Stimulated activated CD4-positive, alpha-beta T cell treated with anti-CD3 and anti-CD28 coated beads, Interleukin-2, amount 100 ng/mL, for 24 hours (primary cell): ENCODE results near the gene SETD1A.

Experiments
- DNase-seq, 2 donors: peaks; one replicate each; pipeline ENCODE4 v3.0.0-alpha.2; 2020

The SETD1A gene

DNA sequence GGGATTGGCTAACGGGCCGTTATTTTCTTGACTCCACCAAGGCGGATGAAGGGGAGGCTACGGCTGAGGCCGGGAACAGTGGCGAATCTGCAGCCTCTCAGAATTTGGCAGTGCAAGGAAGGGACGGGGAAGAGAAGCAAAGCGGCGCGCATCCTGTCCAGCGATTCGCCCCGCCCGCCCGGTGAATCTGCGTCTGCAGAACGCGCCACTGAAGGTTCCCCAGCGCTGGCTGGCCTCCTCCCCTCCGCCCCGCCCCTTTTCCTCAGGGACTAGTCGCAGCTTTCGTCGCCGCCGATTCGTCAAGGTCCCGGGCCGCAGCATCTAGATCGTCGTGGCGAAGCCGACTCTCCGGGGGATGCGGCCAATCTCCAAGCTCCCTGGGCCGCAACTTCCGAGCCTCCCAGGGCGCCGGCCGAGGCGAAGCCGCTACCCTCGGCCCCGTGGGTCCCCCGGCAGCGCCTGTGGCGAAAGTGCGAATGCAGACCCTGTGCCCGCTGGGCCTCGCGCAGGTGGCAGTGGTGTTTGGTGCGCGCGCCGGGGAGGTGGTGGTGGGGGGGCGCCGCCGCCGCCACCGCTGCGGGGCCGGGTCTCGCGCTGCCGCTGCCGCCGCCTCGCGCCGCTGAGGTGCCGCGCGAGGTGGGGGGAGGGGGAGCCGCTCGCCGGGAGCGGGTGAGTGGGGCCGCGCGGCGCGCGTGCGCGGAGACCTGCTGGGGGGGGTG lies at the start of gene SETD1A:
TSS of gene SETD1A (plus strand) at position 299 of the 719 bp plus-strand sequence. CDS start 978 bp downstream, outside the sequence.
- peak; percentile 98 for DNase-seq

DNA sequence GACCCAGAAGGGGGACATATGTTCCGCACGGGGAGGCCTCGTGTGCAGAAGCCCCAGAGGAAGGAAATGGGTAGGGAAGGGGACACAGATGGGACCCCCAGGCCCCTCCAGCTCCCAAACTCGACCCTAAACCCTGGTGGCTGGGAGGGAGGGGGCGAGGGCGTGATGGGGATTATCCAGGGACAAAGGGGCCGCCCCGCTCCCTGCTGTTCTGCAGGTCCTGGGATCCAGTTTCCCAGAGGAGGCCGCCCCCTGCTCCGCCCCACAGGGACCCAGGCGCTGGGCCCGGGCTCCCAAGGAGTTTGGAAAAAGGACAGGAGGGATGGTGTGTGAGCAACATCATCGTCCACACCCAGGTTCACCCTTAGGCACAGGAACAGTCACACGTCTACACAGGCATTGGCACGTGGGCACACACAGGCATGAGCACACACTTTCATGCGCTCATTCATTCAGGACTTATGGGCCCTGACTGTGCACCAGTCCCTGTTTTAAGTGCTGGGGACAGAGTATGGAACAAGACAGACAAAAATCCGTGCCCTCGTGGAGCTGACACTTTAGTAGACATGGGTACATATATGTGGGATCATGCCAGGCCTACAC lies 47.0 kb upstream of the SETD1A start:
- DNase-seq, result no peak

DNA sequence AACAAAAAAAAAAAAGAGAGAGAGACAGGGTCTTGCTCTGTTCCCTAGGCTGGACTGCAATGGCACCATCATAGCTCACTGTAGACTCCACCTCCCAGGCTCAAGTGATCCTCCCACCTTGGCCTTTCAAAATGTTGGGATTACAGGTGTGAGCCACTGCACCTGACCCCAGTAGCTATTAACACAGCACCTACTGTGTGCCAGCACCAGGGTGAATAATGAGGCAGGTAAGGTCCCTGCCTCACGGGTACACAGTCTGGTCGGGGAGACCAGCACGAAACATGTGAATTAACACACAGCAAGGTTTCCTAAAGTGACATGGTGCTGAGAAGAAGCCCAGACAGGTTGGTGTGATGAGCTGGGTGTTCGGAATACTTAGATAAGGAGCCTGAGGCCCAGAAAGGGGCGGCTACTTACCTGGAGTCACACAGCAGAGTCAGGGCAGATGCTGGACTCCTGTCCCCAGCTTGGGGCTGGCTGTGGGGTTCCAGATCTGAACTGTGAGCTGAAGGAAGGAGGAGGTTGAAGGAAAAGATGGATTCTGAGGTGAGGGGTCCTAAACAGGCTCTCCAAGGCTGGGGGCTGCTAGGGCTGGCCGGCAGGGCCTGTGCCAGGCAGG lies 44.7 kb upstream of the SETD1A start:
- DNase-seq, result no peak

DNA sequence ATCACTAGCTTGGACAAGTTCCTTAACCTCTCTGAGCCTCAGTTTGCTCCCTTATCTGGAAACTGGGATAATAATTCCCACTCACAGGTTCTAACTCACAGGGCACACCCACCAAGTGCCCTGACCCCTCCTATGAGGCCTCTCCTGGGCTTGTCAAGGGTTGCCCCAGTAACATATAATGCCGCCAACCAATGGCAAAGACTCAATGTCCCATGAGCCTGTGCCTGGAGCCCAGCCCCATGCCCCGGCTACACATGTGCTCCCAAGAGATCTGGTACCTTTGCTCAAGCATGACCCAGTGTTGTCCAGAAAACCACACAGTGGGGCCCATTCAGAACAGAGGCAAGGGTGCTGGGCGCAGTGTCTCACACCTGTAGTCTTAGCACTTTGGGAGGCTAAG lies 42.7 kb upstream of the SETD1A start:
- no peak for DNase-seq

DNA sequence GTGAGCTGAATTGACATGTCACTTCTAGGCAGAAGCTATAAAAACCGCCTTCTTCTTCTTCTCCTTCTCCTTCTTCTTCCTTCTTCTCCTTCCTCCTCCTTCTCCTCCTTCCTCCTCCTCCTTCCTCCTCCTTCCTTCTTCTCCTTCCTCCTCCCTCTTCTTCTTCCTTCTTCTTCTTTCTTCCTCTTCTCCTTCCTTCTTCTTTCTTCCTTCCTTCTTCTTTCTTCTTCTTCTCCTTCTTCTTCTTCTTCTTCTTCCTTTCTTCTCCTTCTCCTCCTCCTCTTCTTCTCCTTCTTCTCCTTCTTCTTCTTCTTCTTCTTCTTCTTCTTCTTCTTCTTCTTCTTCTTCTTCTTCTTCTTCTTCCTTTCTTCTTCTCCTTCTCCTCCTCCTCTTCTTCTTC lies 38.9 kb upstream of the SETD1A start:
- no peak for DNase-seq

DNA sequence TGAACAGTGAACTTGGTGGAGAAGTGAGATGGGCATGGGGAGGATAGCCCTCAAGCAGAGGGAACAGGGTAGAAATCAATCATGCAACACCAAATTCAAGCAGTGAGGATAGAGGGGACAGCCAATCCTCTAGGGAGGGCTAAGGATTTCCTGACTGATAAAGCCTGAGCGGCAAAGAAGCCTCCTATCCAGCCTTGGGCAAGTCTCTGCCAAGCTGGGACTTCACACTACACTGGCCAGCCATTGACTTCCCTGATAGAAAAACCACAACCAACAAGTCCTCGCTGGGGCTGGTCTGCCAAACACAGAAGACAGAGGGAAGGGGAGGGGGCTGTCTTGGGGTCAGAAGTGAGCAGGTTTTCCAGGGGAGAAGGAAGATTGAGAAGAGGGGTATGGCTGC lies 36.7 kb upstream of the SETD1A start:
- no peak for DNase-seq

DNA sequence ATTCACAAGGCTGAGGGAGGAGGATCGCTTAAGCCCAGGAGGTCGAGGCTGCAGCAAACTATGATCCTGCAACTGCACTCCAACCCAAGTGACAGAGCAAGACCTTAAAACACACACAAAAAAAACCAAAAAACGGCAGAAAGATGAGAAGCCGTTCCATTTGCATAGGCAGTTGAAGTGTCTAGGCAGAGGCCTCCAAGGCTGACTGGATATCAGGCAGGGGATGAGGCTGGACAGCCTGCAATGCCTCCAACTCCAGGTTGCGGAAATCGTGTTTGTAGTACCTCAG lies 36.2 kb upstream of the SETD1A start:
- no peak for DNase-seq

DNA sequence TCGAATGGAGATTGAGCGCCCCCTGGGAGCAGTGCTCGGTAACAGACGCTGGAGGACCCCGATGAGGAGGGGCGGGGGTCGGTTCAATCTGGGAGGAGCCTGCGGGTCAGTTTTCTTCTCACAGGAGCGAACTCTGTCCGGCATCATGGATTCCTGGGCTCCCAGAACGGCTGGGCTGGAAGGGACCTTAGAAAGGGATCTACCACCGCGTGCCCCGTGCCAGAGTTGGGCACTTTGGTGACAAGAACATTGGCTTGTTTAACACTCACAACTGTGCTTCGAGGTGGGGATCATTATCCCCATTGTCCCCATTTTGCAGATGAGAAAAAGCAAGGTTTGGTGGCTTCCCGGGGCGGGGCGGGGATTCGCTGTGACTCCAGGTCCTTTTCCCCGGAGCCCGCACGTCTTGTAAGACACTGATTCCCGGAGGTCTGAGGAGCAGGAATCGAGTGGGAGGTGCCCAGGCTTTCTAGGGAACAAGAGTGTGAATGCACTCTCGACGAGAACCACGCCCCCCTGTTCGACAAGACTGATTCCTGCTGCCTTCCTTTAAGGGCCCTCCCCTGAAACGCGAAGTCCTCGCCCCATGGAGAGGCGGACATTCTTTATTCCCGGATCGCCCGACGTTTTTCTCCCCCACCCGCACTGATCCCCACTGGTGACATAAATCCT lies 35.7 kb upstream of the SETD1A start:
- peak; percentile 91 for DNase-seq

DNA sequence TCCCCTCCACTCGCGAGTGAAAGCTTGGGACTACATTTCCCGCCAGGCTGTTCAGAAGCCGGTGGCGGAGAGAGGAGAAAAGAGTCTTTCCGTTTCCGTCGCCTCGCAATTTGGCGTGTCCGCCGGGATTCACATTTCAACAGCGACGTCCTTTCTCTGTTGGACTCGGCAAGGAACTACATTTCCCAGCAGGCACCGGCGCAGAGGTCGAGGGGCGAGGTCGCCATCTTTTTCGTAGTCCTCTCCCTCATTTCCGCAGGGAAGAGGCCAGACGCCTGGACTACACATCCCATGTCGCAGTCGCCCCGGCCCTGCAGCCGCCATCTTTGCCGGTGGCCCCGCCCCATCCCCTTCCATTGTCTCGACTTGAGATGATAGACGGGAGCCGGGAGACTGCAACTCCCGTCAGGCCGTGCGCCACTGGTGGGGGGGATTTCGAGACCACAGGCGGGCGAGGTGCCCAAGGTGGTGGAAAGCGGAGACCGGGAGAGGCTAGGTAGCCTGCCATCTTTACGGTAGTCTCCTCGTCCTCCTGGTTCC lies 35.1 kb upstream of the SETD1A start:
- peak; percentile 99 for DNase-seq

DNA sequence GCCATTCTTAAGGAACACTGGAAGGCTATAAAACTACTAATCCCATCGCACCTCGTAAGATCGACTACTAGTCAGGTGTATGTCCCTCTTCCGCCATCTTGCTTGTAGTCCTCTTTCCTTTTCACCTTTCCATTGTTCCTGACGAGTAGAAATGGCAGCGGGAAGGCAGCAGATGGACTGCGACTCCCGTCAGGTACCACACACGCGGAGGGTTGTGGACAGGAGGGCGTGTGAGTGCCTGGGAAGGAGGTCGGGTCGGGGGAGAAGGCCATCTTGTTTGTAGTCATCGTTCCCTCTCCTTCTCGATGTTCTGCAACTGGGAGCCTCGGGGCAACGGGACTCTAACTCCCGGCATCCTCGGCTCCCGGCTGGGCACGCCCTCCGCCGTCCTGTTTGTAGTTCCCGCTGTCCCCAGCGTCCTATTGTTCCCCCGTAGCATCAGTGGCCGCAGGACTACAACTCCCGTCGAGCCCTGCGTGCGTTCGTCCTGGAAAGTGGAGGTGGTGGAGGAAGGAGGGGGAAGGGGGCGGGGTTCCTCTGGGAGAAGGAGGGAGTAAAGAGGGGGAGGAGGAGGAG lies 34.5 kb upstream of the SETD1A start:
- DNase-seq, result peak; percentile 96

DNA sequence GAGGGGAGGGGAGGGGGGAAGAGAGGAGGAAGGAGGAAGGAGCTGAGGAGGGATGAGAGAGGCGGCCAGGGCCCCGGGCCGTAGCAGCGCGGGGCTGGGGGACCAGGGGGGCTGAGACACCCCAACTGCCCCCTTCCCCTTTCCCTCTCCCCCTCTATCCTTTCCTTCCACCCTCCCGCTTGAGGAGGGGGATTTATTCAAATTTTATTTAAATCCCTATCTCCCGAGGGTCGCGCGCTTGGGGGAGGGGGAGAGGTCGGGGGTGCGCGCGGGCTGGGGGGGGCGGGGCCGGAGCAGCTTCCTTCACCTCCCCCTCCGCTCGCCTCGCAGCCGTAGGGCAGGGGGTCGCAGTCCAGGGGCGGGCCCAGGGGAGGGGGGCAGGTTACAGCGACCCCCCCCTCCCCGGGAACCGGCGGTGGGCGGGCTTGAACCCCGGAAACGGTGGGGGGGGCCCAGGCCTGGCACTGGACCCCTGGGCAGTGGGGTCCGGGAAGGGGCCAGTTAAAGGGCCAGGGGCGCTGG lies 33.9 kb upstream of the SETD1A start, which contains the start of gene FBXL19:
TSS of gene FBXL19 (plus strand) at position 19 of the 522 bp plus-strand sequence. CDS start 2,183 bp downstream, outside the sequence.
- no peak for DNase-seq

DNA sequence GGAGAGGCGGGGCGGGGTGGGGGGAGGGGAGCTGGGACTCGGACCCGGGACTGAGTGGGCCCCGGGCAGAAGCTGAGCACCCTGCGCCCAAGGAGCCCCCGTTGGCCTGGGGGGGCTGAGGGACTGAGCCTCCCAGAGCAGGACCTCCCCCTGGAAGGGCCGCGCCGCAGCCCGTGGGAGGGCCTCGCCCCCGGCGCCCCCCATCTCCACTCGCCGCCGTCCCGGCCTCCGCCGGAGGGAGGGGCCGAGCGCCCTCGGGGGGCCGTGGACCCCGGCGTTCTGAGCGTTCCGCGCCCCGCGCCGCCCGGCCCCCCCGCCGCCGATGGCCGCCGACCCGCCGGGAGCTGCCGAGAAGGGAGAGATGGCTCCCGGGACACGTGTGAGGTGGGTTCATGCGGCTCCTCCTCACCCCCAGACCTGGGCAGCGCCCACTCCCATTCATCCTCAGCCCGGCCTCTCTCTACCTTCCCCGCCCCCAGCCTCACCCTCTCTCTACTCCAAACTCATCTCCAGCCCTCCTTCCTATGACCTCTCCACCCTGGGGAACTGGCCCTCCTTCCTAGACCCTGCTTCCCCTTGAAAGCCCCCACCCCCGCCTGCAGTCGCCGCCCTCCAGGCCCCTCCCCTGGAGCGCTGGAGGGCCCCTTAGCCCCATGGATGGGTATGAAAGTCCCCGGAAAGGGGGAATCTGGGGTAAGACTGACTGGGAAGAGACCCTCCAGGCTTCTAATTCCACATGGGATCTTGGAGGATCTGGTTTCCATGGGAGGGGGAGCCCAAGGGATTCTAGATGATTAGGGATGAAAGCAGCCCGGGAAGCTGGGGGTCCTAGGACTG lies 33.3 kb upstream of the SETD1A start:
- no peak for DNase-seq

DNA sequence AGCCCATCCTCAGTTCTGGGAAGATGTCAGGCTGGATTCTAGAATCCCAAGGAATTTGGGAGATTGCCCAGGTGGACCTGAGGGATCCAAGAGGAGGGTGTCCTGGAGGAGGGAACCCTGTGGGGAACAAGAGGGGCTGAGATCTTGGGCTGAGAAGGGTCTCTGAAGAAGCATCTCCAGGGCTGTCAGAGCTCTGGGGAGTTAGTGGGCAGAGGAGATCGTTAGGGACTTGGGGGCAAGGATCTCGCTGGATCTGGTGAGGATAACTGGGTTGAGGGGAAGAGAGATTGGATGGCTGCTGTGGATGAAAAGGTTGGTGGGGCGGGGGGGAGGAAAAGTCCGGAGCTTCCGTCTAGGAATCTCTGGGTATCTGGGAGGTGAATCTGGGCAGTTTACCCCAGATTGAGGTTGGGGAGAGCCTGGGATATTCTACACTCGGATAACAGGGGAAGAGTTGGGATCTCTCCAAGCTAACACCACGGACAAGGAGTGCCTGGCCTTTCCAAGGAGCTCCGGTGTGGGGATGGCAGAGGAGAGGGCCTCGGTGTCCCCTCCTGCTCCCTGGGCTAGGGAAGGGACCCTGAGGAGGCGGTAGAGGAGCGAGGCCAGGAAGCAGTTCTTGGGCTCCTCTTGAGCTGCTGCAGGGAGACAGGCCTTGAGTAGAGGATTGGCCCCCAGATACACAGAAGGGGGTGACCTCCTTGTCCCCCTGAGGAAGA lies 32.5 kb upstream of the SETD1A start:
- DNase-seq, result no peak

DNA sequence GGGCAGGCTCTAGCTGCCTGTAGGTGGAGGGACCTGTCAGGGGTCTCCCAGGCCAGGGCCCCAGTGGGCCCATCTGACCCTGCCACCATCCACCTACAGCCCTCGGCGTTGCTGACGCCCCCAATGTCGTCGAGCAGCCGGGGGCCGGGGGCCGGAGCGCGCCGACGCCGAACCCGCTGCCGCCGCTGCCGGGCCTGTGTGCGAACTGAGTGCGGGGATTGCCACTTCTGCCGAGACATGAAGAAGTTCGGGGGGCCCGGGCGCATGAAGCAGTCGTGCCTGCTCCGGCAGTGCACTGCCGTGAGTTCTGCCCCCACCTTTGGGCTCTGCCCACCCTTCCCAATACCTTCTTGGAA lies 31.9 kb upstream of the SETD1A start:
- no peak for DNase-seq

DNA sequence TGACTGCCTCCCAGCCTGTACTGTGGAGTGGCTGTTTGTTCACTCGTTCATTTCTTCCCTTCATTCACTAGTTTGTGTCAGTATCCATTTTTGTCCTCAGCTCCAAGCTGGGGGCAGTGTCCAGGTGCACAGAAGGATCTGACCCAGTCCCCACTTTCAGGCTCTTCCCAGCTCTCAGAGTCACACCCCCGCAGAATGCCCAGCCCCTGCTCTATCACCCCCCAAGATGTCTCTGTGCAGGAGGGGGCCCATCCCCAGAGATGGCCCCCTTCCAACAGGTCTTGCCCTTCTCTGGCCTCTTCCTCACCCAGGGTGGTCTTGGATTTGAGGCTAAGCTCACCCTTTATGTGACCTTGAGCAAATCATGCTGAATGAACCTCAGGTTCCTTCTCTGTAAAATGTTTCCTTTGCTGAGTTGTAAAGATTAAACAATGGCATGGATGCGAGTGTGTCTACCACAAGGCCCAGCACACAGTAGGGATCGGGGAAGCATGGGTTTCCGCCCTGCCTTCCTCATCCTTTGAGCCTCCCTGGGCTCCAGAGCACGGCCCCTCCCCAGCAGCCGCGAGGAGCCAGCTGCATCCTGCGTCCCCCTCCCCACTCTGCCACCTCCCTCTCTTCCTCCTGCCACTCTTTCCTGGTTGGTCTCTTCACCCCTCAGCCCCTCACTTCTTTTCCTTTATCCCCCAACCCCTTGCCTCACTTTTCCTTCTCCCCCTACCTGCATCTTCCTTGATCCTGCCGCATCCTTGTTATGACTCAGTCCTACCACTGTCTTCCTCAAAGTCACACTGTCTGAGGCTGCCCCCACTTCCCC lies 31.4 kb upstream of the SETD1A start:
- DNase-seq, result no peak

DNA sequence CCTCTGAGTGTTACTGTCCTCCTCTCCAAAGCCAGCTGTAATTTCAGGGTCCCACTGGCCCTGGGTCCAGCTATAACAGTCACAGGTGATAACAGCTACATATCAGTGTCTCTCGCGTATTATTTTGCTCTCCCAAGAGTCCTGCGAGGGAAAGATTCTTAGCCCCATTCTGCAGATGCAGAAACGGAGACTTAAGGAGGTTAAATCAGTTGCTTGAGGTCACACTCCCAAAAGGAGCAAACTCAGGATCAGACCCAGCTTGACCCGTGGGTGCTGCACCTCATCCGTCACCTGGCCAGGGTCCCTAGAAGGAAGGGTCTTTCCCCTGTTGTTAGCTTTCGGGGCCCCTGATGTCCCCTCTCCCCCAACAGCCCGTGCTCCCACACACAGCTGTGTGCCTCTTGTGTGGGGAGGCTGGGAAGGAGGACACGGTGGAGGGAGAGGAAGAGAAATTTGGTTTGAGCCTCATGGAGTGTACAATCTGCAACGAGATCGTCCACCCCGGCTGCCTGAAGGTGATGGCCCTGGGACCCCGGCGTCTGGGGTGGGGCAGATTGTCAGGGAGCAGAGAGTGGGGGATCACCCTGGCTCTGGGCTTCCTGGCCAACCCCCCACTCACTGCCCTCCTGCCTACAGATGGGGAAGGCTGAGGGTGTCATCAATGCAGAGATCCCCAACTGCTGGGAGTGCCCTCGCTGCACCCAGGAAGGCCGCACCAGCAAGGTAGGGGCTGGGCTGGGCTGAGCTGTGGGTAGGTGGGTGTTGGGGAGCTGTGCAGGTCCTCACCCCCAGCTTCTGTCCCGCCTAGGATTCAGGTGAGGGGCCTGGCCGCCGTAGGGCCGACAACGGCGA lies 30.4 kb upstream of the SETD1A start:
- DNase-seq, result no peak

DNA sequence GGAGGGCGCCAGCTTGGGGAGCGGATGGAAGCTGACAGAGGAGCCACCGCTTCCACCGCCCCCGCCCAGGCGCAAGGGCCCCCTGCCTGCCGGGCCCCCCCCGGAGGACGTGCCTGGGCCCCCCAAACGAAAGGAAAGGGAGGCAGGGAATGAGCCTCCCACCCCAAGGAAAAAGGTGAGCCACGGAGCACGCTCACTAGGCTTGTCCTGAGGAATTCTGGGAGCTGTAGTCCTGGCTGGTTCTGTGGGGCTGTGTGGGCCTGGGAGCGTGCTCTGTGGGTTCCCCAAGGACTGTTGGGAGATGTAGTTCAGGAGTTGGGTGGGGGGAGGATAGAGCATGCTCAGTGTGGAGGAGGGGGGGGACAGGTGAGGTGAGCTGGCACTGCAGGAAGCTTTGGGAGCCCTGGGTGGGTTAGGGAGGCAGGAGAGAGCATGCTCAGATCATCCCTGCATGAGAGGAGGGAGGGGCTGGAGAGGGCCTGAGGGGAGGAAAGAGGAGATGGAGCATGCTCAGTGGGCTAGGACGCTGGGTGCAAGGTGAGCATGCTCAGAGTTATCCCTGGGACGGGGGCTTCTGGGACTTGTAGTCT lies 29.7 kb upstream of the SETD1A start:
- DNase-seq, result peak; percentile 36 to 56

DNA sequence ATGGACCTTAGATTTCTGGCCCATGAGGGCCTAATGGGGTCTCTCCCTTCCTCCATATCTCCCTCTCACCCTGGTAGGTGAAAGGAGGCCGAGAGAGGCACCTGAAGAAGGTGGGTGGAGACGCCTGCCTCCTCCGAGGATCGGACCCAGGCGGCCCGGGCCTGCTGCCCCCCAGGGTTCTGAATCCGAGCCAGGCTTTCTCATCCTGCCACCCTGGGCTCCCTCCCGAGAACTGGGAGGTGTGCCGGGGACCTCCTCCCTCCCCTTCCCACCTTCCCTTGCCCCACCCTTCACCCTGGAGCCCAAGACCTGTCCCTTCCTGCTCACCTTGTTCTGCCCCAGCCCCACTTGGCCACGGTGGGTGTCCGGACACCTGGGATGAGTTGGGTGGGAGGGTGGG lies 29.2 kb upstream of the SETD1A start:
- no peak for DNase-seq

DNA sequence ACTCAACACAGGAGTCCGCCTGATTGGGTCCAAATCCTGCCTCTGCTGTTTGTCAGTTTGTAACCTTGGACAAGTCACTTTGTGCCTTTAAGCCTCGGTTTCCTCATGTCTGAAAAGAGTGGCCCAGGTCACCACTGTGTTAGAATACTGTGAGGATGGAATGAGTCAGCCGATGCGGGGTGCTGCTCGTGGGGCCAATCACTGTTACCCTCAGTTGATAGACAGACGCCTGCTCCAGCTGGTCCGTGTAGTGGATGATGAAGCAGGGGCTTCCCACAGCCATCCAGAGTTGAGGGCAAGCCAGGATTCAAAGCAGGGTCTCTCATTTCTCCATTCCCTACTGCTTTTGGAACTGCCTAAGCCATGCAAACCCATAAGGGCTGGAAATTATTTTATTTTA lies 28.4 kb upstream of the SETD1A start:
- no peak for DNase-seq
